HG02938 (cell line): ENCODE results near the gene PPARG.
"Not testable (repeated sequence)": the region's sequence is repeated elsewhere in the genome, so short reads cannot be mapped to it uniquely, and the experiment has no call there.

ENCODE experiments used
- ATAC-seq: cut with Tn5 transposase; IDR thresholded peaks from one replicate; pipeline ENCODE4 v1.9.1; 2021; ENCODE audit warnings: mild to moderate bottlenecking, moderate library complexity; ENCODE audit not compliant: unreplicated experiment

Gene PPARG

DNA sequence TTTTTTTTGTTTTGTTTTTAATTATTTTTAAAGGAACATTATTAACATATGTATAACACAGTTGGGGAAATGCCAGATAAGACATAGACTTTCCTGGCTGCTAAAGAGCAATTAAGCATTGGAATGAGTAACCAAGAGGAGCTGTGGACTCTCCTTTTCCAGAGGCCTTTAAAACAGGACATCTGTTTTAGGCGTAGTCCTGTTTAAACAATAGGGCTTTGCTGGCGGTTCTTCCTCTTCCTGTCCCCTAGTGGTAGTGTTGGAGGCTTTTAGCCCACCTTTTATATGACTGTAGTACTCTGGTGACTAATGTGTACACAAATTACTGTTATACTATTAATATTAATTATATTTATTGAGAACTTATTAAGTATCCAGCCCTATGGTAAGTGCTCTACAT lies 81.9 kb downstream of the PPARG start:
- no peak for ATAC-seq

DNA sequence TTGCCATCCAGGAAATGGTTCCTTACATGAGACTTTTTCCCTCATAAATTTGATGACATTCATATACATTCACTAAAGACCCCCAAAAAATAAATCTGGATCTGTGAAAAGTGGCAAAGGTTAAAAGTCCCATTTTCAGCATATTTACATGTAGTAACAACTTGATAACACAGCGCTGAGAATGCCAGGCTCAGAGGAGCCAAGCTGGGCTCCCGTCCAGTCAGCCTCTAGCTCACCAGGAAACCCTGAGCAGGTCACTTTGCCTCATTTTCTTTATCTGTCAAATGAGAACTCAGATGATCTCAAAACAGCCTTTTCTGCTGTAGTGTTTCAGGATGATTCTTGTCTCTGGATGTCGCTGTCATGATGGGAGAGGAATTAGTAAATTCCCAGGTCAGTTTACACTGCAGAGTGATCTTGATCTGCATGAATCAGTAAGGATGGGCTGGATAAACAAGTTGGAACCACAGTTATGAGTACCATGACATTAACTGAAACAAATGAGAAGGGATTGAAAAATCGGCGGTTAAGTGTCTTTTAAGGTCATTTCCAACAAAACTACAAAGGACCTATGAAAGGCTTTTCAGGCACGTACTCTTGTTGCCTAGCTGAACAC lies 82.8 kb downstream of the PPARG start:
- ATAC-seq, result no peak

DNA sequence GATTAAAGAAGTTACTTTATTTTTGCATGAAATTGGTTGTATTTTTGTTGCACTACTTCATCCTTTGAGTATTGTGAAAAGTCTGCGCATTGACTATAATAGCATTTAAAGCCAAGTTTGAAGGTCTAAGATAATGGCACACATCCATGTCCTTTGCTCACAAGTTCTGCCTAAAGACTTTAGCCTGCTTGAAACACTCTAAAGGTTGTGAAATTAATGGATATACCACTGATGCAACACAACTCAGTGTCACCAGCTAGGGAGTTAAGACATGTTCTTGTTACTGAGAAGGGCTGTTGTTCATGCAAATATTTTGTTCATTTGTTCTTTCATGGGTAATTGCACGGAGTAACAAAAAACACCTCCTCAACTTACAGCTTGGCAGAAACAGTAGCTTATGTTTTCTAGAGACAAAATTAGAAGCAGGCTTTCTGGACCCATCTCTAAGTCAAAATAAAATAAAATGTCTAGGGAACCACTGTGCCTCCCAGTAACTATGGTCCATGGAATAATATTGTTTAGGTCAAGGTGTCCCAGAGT lies 83.9 kb downstream of the PPARG start:
- ATAC-seq, result no peak

DNA sequence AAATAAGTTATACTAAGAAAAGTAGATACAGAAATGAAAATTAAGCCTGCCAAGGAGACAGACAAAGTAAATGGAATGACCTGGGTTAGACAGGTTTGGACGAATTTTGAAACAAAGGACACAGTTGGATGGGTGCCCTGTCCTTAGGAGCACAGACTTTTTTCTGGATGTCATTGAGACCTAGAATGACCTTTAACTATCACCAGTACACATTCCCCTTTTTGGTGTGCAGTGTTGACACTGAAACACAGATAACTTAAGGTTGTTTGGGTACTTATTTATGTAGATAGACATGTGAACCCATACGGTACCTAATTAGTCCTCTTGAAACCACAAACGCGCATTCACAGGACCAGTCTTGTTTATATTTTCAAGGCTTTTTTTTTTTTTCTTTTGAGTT lies 86.7 kb downstream of the PPARG start:
- no peak for ATAC-seq

DNA sequence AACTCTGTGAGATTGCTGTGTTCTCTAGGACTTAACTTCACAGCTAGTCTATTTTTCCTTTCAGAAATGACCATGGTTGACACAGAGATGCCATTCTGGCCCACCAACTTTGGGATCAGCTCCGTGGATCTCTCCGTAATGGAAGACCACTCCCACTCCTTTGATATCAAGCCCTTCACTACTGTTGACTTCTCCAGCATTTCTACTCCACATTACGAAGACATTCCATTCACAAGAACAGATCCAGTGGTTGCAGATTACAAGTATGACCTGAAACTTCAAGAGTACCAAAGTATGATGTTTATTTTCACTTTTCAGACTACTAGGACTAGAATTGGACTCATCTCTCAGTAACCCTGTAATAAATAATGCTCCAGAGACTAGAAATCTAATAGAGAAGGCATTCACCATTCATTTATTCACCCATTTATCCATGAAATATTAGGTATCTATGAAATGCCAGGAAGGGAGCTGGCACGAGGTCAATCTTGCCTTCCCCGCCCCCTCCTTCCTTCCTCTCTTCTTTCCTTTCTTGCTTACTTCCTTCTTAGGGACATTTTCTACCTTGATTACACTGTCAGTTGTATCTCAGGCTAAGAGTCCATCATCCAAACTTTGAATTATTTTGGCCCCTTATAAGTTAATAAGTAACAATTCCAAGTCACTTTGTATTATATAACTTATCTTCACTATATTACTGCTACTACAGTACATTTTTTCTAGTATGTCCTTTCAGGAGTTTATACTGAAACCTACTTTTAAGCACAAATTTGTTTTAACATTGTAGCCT lies 91.0 kb downstream of the PPARG start:
- ATAC-seq, result no peak

DNA sequence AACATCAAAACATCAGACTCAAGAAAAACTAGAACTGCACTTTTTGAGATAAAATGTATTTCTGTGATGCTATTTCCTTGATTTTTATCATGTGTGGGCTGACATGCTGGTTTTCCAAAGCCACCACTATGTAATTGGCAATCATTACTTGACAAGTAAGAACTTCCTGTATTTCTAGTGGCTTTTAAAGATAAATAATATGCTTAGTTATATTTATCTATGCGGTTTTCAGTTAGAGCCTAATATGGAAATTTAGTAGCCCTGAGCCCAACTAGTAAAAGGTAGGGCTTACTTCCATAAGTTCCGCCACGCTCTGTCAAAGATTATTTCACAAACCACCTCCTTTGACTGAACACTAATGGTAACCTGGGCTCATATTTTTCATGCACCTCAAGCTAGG lies 91.6 kb downstream of the PPARG start:
- no peak for ATAC-seq

DNA sequence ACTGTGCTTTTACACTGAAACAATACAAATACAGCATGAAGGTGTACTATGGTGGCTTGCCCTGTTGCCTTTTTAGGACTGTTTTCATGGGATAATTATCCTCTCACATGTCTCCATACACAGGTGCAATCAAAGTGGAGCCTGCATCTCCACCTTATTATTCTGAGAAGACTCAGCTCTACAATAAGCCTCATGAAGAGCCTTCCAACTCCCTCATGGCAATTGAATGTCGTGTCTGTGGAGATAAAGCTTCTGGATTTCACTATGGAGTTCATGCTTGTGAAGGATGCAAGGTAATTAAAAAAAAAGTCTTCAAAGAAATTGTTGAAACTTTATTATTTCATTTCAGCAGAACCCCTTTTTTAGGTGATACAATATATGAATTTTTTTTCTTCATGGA lies 92.3 kb downstream of the PPARG start:
- ATAC-seq, result no peak

DNA sequence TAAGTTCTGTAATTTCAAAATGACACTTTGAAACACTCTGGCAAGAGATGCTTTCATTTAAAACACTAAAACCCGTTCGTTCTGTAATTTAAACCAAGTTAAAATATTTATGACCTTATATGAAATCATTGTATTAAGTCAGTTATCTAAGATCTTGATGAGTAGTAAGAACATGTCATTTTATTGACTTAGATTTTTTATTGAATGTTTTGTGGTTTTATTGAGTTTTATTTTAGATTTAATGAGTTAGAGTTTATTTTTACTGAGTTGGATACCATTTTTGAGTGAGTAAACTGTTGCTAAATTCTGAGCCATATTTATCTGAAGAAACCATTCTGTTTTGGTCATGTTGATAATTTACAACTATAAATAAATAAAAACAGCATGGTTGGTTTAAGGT lies 94.3 kb downstream of the PPARG start:
- no peak for ATAC-seq

DNA sequence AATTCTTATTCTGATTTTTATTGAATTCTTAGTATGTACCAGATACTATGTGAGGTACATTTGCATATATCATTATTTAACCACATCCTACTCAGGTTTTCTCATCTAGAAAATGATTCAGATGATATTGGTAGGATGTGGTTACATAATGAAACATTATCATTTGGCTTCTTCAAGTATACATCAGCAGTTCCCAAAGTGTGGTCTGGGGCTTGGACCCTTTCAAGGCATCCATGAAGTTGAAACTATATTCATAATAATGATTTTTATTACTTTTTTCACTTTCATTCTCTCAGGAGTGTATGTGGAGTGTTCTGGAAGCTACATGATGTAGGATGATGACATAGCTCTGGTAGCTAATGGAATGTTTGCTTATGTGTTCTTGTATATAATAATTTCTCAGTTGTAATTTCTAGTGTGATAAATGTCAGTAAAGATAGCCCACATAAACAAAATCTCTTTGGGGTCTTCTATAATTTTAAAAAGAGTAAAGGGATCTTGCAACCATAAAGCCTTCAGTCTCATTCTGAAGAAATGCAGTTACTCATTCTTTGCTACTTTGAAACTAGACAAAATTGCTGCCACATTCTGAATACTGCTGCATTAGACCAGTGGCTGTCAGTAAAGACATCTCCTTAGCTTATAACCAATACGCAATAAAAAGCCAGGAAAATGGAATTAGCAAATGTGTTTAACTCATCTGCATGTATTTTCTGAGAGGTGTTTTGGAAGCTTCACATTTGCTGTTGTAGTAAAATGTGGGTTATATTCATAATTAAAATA lies 95.8 kb downstream of the PPARG start:
- ATAC-seq, result no peak

DNA sequence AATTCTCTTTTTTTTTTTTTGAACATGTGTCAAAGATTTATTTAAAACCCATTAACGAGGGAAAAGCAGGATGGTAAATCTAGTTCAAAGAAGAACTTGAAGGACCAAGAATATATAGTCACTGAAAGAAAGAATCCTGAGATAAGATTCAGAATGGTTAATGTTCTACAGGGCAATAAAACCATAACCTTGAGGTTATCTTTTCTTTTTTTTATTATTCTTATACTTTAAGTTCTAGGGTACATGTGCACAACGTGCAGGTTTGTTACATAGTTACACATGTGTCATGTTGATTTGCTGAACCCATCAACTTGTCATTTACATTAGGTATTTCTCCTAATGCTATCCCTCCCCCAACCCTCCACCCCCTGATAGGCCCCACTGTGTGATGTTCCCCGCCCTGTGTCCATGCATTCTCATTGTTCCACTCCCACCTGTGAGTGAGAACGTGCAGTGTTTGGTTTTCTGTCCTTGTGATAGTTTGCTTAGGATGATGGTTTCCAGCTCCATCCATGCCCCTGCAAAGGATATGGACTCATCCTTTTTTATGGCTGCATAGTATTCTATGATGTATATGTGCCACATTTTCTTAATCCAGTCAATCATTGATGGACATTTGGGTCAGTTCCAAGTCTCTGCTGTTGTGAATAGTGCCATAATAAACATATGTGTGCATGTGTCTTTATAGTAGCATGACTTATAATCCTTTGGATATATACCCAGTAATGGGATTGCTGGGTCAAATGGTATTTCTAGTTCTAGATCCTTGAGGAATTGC lies 97.8 kb downstream of the PPARG start:
- ATAC-seq, result not testable (repeated sequence)

DNA sequence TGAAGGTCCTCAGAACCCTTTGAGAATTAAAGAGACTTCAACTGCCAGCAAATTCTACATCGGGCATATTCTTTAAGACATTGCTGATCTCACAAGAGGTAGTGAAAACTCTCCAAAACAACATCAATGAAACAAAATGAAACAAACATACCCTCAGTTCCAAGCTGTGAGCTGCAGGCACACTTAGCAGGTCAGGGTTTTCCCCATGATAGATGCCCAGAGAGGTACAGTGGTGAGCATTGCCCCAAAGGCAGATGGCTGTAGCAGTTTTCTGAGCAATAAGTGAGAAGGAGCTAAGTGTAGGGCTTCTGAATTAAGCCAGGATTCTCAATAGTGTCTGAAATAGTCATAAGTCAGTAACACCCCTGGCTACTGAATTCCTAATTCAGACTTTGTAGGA lies 99.3 kb downstream of the PPARG start:
- ATAC-seq, result no peak

DNA sequence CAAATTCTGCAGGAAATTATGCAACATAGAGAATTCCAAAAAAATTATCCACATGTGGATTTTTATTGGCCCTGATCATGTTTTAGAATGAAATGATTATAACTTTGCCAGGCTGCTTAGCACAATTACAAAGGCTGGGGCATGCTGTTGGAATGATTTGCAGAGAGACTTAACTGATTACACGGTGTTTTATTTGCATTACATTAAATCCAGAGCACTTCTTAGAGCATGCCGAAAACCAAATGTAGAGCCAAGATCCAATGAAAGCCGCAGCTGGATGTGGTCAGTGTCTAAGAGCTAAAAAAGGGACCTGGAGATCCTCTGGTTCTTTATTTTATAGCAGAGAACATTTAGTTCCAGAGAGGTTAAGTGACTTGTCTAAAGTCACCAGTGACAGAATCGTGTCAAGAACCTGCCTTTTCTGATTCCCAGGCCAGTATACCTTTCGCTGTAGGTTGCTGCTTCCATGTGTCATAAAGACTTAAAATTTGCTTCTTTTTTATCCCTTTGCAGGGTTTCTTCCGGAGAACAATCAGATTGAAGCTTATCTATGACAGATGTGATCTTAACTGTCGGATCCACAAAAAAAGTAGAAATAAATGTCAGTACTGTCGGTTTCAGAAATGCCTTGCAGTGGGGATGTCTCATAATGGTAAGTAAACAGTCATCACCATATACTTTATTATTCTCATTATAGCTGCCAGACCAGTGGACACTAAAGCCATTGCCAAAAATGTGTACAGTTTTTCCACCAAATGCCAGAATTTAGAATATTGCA lies 103.4 kb downstream of the PPARG start:
- ATAC-seq, result no peak

DNA sequence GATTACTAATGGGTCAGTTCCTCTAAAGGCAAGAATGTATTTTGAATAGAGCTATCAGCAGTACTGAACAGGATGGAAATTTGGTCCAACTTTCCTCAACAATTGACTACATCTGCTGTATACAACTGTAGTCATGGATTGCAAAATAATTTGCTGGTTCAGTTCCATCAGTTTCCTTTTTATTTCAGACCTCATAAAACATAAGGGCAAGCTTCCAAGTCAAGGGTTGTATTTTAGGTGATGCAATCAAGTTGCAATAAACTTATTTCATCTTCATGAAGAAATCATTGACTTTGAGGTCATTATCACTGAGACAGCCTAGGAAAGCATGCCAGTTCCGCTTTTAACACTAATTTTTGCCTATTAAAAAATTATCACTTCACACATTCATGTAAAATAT lies 105.0 kb downstream of the PPARG start:
- no peak for ATAC-seq

DNA sequence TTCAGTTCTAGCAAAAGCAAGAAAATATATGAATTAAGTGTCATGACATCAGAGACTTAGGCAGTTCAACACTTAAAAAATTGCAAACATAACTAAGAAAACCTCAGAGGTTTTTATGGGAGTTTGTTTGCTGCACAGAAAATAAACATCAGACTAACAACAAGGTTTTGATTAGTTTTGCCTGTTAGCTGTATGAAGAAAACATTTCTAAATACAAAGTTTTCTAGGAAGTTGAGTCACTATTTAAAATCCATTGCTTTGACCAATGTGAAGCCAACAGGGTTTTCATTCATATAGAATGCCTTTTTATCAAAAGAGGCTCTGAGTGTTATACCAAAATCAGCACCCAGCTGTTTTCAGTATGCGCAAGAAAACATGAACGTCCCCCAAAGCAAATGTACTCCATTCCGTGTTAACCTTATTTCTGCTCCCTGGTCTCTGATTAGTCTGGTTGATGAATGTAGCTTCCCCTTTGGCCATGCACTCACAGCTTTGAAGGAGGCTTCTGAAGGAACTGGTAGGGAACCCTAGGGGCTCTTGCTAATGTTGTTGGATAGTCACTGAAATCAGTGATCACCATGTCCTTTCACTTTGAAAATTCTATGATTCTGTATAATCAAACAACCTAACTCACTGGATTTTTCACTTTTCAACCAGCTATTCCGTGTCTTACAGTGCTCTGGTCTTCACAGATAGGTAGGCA lies 105.8 kb downstream of the PPARG start:
- peak; percentile 18 for ATAC-seq

DNA sequence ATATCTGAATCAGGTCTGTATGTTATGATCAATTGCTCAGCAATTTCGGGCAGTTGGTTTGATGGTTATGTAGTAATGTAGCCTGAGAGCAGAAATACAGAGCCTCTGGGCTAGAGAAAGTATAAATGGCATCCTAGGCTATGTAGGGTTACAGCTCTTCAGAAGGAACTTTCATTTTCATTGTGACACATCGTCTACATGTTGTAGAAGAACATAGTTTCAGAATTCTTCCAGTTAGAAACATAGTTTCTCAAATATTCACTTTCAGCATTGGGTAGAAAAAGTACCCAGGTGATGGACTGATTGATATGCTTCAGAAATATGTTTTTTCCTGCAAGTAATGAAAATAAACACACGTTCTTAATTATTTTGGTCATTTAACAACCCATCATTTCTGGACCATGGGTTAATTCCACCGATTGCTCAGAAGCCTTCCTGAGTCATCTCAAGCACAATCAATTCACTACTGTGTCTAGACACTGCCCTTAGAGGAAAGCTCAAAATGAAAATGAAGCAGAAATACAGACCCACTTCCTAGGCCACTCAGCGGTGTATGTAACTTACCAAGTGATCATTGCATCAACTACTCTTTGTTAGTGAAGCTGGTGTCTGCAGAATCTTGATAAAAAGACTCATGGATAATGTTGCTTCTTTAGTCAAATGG lies 106.6 kb downstream of the PPARG start:
- ATAC-seq, result peak; percentile 95

DNA sequence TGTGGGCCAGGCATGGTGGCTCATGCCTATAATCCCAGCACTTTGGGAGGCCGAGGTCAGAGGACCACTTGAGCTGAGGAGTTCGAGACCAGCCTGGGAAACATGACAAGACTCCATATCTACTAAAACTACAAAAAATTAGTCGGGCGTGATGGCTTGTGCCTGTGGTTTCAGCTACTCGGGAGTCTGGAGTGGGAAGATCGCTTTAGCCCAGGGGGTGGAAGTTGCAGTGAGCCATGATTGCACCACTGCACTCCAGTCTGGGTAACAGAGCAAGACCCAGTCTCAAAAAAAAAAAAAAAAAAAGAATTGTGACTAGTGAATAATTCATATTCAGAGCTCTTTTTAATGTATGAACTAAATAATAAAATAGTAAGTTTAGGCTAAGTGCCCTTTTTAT lies 107.6 kb downstream of the PPARG start:
- ATAC-seq, result no peak

DNA sequence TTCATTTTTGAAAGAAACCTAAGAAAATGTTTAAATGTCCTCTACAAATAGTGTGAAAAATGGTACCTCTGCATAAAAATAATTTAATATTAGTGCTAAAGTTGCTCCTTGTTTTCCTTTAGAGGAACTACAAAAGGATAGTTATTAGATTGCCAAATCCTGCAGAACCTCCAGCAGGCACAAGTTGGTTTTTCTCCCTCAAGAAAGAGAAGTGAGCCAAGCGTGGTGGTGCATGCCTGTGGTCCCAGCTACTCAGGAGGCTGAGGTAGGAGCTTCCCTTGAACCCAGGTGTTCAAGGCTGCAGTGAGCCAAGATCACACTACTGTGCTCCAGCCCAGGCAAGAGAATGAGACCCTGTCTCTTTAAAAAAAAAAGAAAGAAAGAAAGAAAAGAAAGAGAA lies 110.4 kb downstream of the PPARG start:
- ATAC-seq, result no peak

DNA sequence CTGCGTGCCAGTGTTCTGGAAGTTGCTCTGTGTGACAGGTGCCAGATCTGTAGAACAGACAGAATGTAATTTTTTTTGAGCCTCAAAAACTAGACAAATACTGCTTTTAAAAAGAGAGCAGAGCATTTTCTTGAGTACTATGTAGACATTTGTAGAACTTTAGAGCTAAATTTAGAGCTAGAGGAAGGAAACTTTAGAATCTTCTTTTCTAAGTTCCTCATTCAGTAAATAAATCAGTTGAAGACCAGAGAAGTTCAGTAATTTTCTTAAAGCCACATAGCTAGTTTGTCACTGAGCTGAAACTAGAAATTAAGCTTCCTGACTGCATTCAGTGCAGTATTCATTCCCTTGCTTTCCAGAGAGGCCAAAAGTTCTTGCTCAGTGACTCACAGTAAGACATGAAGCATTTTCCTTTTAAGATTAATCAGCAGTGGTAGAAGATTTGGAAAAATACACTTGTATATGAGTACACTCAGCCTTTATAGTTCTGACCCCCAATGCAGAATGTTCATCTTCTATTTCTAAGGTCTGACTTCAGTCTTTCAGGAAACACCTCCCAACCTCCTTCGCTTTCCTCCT lies 111.8 kb downstream of the PPARG start:
- ATAC-seq, result no peak

DNA sequence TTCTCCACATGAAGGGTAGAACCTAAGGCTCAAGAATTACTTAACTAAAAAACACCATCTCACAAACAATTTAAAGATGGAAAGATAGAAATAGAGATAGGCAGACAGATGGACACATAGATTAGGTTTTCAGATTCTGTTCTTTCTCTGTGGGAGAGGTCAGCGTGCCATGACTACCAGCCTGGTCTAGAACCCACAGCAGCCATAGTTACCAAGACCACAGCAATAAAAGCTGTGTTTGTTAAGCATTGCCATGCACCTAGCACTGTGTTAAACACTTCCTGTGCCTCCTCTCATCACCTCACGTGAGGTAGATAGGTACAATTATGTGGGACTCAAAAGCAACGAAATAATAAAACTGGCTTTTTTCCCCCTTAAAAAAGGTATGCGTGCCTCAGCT lies 112.3 kb downstream of the PPARG start:
- no peak for ATAC-seq
